Prostate gland (tissue), 2 donors: ENCODE measurements around the gene ITPR2. TPM values are rescaled to one million over a fixed set of nuclear protein-coding genes. Genes with fewer than 3 reads are reported as not detected.

Experiments
- DNase-seq: peaks from one replicate; pipeline ENCODE4 v3.0.0-alpha.2; 2019; ENCODE audit warnings: low spot score
- H3K27ac ChIP-seq, 2 donors: fragments of 200-600 bp; sonication (generic); 2 replicates each; pipeline ENCODE4 v1.5.1; 2017 to 2019
- H3K27me3 ChIP-seq: fragments of 200-600 bp; sonication (generic); replicated peaks from 2 replicates; pipeline ENCODE4 v1.5.1; 2019; ENCODE audit not compliant: insufficient read depth
- H3K36me3 ChIP-seq, 2 donors: fragments of 200-600 bp; sonication (generic); 1 replicate in 1 of 2; 2 replicates in 1 of 2; pipeline versions ENCODE4 v1.5.1 to v1.8.1; 2017 to 2019
- H3K4me1 ChIP-seq: fragments of 200-600 bp; sonication (generic); replicated peaks from 2 replicates; pipeline ENCODE4 v1.5.1; 2019
- H3K4me3 ChIP-seq, 2 donors: fragments of 200-600 bp; sonication (generic); 2 replicates each; pipeline ENCODE4 v1.5.1; 2017 to 2019
- H3K9me3 ChIP-seq: fragments of 200-600 bp; sonication (generic); 2 replicates; pipeline ENCODE4 v1.5.1; 2017
- CTCF ChIP-seq, 4 experiments: fragments of 200-600 bp in 2 of 4; fragments of 450-650 bp in 2 of 4; sonication (generic) in 2 of 4; IDR thresholded peaks; 1 replicate in 3 of 4; 2 replicates in 1 of 4; pipeline ENCODE4 v1.5.1; 2016 to 2019; ENCODE audit warnings: antibody characterized with exemption in 4 of 4, mild to moderate bottlenecking in 2 of 4, moderate library complexity in 2 of 4
- POLR2A ChIP-seq: fragments of 450-650 bp; IDR thresholded peaks from one replicate; pipeline ENCODE4 v1.6.1; 2016; ENCODE audit warnings: antibody characterized with exemption, mild to moderate bottlenecking
- POLR2AphosphoS5 ChIP-seq: sonication (generic); formaldehyde crosslinking; IDR thresholded peaks from one replicate; pipeline ENCODE4 v1.6.1; 2017; ENCODE audit warnings: antibody characterized with exemption
- WGBS: methylation state at CpG from one replicate; pipeline ENCODE4 v1.1.5; 2018; 5-methylcytosine and 5-hydroxymethylcytosine counted together
- intact Hi-C: fragments of 100-400 bp; cut with DNase I; formaldehyde crosslinking; loops from one replicate; pipeline ENCODE4 v1.14.2; 2022
- total RNA-seq, 2 donors: library from RNA; depleted of rRNA; stranded (reverse); fragments of >200 nt; gene quantifications; one replicate each; pipeline ENCODE4 v1.1.0, GENCODE V29; 2016

The ITPR2 gene
- total RNA-seq, 2 donors from 2014 or later, result 30.0 to 44.4 TPM

GRCh38 chr12:26754148-26754547, 78.8 kb downstream of the ITPR2 start:
- Histone ChIP-seq H3K36me3 (no peaks in the 10 kb centered on the region), H3K4me3 (no peak overlapping the region), H3K9me3 (no peaks in the 10 kb centered on the region), H3K27ac (no peak overlapping the region), H3K27me3 (no peaks in the 10 kb centered on the region), H3K4me1 (no peaks in the 10 kb centered on the region)
- DNase-seq, result no peak
- intact Hi-C loops, result no loop called here
- WGBS, result 98% methylated on average over 3 of the region's 3 CpGs
- TF ChIP-seq CTCF (IDR thresholded peaks at IDR 0.05) (no peak), POLR2A (no peak), POLR2AphosphoS5 (no peak)

GRCh38 chr12:26751179-26751578, 81.8 kb downstream of the ITPR2 start:
- intact Hi-C loops, result no loop called here
- WGBS, result 92% methylated on average over 4 of the region's 4 CpGs
- Histone ChIP-seq H3K9me3 (no peaks in the 10 kb centered on the region), H3K4me3 (no peak overlapping the region), H3K4me1 (no peaks in the 10 kb centered on the region), H3K27ac (no peak overlapping the region), H3K27me3 (no peaks in the 10 kb centered on the region), H3K36me3 (no peaks in the 10 kb centered on the region)
- DNase-seq, result no peak
- TF ChIP-seq POLR2A (no peak), CTCF (IDR thresholded peaks at IDR 0.05) (no peak), POLR2AphosphoS5 (no peak)

GRCh38 chr12:26750531-26751175, 82.3 kb downstream of the ITPR2 start:
- WGBS, result 92% methylated on average over 7 of the region's 7 CpGs
- Histone ChIP-seq H3K27ac (no peak overlapping the region), H3K9me3 (no peaks in the 10 kb centered on the region), H3K27me3 (no peaks in the 10 kb centered on the region), H3K4me1 (no peaks in the 10 kb centered on the region), H3K4me3 (no peak overlapping the region), H3K36me3 (no peaks in the 10 kb centered on the region)
- TF ChIP-seq POLR2AphosphoS5, result no peak
- no peak for TF ChIP-seq POLR2A
- TF ChIP-seq CTCF (IDR thresholded peaks at IDR 0.05), result no peak
- DNase-seq, result no peak
- intact Hi-C loops, result no loop called here

- intact Hi-C loops, result no loop called here
- Histone ChIP-seq H3K27ac (no peak overlapping the region), H3K4me1 (no peaks in the 10 kb centered on the region), H3K9me3 (no peaks in the 10 kb centered on the region), H3K27me3 (no peaks in the 10 kb centered on the region), H3K4me3 (no peak overlapping the region), H3K36me3 (no peaks in the 10 kb centered on the region)
- no peak for DNase-seq
- no peak for TF ChIP-seq POLR2AphosphoS5
- TF ChIP-seq CTCF (IDR thresholded peaks at IDR 0.05), result no peak
- TF ChIP-seq POLR2A, result no peak
Observed at GRCh38 chr12:26749781-26750180, 83.2 kb downstream of the ITPR2 start.

GRCh38 chr12:26748741-26749431, 84.1 kb downstream of the ITPR2 start:
- Histone ChIP-seq H3K9me3 (no peaks in the 10 kb centered on the region), H3K36me3 (no peaks in the 10 kb centered on the region), H3K4me3 (no peak overlapping the region), H3K4me1 (no peaks in the 10 kb centered on the region), H3K27me3 (no peaks in the 10 kb centered on the region), H3K27ac (no peak overlapping the region)
- intact Hi-C loops, result no loop called here
- DNase-seq, result no peak
- TF ChIP-seq POLR2AphosphoS5 (no peak), POLR2A (no peak), CTCF (IDR thresholded peaks at IDR 0.05) (no peak)
- 34% methylated on average over 4 of the region's 4 CpGs for WGBS
